Measurements from ENCODE around the gene PALM.
"Not testable (repeated sequence)": the region's sequence is repeated elsewhere in the genome, so short reads cannot be mapped to it uniquely, and the experiment has no call there.

PALM gene, protein sequence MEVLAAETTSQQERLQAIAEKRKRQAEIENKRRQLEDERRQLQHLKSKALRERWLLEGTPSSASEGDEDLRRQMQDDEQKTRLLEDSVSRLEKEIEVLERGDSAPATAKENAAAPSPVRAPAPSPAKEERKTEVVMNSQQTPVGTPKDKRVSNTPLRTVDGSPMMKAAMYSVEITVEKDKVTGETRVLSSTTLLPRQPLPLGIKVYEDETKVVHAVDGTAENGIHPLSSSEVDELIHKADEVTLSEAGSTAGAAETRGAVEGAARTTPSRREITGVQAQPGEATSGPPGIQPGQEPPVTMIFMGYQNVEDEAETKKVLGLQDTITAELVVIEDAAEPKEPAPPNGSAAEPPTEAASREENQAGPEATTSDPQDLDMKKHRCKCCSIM

DNA sequence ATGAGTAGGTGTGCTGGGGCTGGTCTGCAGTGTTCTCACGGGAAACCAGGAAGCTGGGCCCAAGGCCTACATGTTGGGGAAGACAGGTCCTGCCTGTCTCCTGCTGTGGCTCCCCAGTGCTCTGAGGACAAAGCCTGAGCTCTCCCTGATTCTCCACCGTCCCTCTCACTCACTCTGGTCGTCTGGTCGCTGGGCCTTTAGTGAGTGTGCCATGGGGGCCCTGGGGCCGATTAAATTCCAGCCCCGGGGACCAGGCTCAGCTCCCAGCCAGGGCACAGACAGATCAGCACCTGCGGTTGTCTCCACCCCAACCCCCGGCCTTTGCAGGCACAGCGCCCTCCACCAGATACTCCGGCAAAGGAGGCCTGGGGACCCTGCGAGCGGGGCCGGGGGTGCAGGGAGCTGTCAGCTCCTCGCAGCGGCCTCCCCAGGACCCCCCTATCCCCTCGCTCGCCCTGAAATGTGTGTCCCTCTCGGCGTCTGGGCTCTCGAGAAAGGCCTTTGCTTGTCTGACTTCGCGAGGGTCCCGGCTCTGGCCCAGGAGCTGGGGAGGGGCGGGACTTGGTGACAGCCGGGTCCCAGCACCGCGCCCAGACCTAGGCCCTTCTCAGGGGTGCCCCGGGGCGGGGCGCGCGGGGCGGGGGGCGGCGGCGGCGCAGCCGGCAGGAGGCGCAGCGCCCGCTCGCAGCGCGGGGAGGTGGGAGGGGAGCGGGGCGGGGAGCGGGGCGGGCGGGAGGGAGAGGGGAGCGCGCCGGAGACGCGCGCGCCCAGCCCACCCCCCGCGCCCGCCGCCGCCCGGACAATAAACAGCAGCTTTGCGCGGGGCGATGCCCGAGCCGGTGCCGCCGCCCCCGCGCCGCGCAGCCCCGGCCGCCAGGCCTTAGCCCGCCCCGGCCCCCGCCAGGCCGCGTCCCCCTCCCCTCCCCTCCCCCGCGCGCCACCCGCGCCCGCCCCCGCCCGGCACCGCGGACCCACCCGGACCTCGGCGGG is at the start of gene PALM:
Gene PALM, plus strand, starts transcription at position 782 of the 990 bp plus-strand sequence. CDS start 212 bp downstream, outside the sequence.
- no peak for DNase-seq

- DNase-seq = no peak
Observed at GRCh38 chr19:660793-661426, 47.8 kb upstream of the PALM start.

DNA sequence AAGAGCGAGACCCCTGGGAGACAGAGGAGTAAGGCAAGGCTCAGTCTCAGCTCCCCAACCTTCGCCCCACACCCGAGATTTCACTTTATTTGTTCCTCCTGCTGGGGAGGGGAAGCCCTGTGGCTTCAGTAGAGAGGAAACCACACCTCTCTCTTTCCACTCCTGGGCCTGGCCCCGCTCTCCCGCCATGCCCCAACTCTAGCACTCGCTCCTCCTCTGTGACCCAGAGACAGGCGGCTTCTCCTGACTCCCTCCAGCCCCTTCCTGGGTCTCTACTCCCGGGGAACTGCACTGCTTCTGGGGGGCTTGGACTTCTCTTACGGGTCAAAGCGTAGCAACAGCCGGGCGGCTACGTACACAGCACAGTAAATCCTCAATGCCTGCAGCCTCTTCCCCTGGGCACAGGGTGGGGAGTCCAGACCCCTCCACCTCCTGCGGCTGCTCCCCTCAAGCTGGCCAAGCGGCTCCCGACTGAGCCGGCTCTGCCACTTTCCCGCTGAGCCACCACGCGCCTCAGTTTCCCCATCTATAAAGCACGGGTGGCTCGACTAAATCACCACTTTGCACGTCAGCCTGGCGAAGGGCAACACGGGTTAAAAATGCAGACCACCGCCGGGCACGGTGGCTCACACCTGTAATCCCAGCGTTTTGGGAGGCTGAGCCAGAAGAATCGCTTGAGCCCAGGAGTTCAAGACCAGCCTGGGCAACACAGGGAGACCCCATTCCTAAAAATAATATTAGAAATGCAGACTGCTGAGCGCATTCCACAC is 47.1 kb upstream of the PALM start:
- DNase-seq = no peak

GRCh38 chr19:662207-662961 is 46.4 kb upstream of the PALM start:
- no peak for DNase-seq

- DNase-seq = peak; percentile 80
Observed at GRCh38 chr19:662962-663681, 45.6 kb upstream of the PALM start, which contains the start of gene RNF126. Gene RNF126, minus strand, starts transcription at chr19:663214. Its CDS starts 93 bp downstream, at chr19:663121.

DNA sequence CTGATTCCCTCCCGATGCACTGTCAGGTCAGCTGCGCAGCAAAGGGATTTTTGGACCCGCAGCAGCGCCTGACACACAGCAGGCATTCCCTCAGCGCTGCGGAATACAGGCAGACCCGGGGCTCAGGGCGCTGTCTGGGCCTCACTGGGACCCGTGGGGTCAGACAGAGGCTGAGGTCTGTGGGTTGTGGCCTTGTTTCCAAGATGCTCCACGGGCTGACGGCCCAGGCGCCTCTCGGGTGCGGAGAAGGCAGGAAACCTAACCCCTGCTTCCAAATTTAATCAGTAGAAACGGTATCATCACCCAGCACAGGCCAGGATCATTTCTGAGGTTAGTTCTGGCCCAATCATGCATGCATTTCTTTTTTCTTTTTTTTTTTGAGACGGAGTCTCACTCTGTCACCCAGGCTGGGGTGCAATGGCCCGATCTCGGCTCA is 45.0 kb upstream of the PALM start:
- no peak for DNase-seq

DNA sequence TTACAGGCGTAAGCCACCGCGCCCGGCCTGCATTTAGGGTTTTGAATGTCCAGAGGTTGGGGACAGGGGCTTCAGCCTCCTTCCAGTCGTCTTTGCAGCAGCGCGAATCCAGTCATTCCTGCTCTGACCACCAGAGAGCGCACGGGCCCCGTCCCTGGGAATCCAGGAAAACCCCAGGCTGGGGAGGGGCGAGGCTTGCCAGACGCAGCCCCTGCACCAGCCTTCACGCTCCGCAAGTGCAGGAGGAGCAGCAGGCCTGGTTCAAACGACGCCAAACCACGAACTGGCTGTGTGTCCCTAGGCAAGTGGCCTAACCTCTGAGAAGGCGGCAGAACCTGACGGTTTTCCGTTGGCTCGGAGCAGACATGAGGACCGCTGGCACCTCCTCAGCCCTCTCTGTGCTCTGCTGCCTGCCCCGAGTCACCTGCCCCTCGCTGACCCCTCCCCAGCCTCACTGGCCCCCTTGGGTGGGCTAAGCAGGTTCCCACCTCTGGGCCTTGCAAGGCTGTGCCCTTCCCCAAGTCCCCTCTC is 43.8 kb upstream of the PALM start:
- no peak for DNase-seq

GRCh38 chr19:666985-667573 is 41.7 kb upstream of the PALM start:
- DNase-seq = not testable (repeated sequence)

DNA sequence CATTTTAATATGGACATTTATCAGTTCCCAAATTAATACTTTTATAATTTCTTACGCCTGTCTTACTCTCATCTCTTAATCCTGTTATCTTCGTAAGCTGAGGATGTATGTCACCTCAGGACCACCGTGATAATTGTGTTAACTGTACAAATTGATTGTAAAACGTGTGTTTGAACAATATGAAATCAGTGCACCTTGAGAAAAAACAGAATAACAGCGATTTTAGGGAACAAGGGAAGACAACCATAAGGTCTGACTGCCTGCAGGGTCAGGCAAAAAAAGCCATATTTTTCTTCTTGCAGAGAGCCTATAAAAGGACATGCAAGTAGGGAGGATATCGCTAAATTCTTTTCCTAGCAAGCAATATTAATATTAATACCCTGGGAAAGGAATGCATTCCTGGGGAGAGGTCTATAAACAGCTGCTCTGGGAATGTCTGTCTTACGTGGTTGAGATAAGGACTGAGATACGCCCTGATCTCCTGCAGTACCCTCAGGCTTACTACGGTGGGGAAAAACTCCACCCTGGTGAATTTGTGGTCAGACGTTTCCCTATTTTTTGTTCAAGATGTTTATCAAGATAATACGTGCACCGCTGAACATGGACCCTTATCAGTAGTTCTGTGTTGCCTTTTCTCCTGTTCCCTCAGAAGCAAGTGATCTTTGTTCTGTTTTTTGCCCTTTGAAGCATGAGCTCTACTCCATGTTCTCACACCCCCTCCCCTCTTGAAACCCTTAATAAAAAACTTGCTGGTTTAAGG is 39.9 kb upstream of the PALM start:
- DNase-seq = not testable (repeated sequence)

DNA sequence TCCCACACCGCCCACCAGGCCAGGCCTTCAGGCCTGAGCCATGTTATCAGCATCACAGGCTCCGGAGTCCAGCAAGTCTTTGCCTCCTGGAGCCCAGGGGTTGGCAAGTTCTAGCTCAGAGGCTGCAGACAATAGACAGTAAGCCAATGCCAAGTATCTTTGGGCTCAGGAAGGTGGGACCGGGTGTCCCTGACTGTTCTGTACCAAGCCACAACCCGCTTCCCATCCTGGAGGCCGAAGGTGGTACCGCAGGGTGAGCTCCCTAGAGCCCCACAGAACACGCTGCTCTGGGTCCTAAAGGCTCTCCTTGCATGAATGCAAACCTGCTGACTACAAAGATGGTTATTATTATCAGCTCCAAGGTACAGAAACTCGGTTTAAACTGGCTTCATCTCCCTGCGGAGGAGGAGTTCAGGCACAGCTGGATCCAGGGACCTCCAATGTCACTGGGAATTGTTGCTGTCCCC is 38.1 kb upstream of the PALM start:
- DNase-seq = no peak

DNA sequence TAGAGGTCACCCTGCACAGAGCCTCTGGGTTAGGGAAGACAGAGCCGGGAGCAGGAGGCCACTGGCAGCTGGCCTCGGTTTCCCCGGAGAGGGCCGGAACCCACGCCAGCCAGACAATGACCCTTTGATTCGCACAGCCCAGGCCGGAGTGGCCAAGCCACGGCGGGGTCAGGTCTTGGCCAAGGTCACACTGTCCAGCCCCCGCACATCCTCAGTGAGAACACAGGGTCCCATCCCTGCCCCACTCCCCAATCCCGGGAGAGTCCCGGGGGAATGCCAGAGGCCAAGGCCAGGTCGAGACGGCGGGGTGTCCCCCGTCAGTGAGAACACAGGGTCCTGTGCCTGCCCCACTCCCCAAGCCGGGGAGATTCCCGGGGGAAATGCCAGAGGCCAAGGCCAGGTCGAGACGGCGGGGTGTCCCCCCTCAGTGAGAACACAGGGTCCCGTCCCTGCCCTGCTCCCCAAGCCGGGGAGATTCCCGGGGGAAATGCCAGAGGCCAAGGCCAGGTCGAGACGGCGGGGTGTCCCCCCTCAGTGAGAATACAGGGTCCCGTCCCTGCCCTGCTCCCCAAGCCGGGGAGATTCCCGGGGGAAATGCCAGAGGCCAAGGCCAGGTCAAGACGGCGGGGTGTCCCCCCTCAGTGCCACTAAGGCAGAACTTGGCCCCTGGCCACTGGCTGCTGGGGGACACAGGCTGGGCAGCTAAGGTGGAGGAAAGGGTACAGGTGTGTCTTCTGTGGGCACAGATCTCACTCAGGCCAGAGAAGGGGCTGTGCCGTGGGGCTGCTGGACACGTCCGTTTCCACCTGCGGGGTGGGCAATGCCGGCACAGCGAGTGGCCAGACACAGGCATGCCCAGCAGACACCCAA is 34.2 kb upstream of the PALM start:
- no peak for DNase-seq

DNA sequence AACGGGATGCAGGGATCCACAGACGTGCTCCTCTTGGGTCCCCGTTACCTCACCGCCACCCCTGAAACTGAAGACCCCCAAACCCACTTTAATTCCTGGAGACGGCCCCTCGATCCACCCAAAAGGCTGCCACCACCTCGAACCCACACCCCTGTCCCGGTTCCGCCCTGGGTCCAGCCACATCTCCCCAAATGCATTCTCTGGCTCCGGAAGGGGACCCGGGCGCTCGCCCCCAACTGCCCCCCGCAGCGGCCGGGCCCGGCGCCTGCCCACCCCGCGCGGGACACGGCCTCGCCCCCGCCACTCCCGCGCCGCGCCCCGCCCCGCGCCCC is 32.8 kb upstream of the PALM start:
- no peak for DNase-seq

GRCh38 chr19:676339-677105 is 32.2 kb upstream of the PALM start, which contains the start of gene FSTL3:
Gene FSTL3, plus strand, starts transcription at chr19:676392. Its CDS starts 32 bp downstream, at chr19:676424.
- no peak for DNase-seq

DNA sequence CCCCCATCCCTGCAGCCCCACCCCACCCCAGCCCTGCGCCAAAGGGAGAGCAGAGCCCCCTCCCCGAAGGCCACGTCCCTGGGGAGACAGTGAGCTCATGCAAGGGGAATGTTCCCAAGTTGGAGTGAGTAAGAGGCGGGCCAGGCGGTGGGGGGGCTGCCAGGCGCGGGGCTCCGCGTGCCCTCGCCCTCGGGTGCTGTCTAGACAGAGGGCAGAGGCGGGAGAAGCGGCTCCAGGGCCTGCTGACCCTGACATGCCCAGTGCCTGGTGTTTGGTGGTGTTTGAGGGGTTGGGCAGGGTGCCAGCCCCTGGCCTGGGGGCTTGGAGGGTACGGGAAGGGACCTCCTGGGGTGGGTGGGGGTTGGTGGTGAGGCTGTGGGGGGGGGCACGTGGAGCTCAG is 31.5 kb upstream of the PALM start:
- no peak for DNase-seq

DNA sequence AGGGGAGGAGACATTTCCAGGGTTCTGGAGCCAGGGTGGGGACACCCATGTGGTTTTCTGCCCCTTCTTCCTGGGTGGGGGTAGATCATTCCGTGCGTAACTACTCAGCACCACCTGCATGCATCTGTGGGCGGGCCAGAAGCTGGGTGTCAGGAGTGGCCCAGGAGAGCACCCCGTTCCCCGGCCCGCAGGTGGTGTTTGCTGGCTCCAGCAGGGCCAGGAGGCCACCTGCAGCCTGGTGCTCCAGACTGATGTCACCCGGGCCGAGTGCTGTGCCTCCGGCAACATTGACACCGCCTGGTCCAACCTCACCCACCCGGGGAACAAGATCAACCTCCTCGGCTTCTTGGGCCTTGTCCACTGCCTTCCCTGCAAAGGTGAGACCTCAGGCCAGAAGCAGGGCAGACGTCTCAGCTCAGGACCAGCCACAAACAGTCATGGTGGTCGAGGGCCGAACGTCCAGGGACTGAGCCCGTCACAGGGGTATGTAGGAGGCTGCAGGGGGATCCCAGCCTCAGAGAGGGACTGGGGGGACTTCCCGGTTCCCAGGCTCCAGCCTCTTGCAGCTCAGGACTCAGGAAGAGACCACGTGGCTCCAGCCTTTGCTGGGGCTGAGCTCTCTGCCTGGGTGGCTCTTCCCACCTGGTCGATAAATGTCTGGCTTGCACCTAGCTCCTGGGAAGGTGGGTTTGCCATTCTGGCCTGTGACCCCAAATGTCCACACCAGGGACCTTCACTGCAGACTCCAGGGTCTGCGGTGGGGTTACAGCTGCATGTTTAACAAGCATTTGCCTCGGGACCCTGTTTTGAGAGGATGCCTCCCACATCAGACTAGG is 30.9 kb upstream of the PALM start:
- no peak for DNase-seq

- DNase-seq = no peak
Observed at GRCh38 chr19:678791-679388, 29.8 kb upstream of the PALM start.

All from NCI-H510A (cell line).